Naive B cell (primary cell): ENCODE data around the gene FOXN3. TPM values are rescaled to one million over a fixed set of nuclear protein-coding genes. Genes with fewer than 3 reads are reported as not detected.
"Not testable (repeated sequence)": the region's sequence is repeated elsewhere in the genome, so short reads cannot be mapped to it uniquely, and the experiment has no call there.

Experiments used
- ATAC-seq, 2 donors: fragments of 150-1000 bp; cut with Tn5 transposase; 2 replicates each; pipeline ENCODE4 v1.10.0; 2021; ENCODE audit warnings: low read depth in 2 of 2, mild to moderate bottlenecking in 2 of 2, moderate library complexity in 2 of 2
- DNase-seq: peaks from one replicate; pipeline ENCODE4 v3.0.0; 2022
- H3K27ac Mint-ChIP-seq, 6 donors: one replicate each; pipeline ENCODE4 v1.8.0; 2020 to 2022; ENCODE audit warnings: mild to moderate bottlenecking in 6 of 6, mixed read lengths in 6 of 6, moderate library complexity in 5 of 6, inconsistent platforms in 2 of 6
- H3K27me3 Mint-ChIP-seq, 3 donors: one replicate each; pipeline ENCODE4 v1.8.0; 2021 to 2022; ENCODE audit warnings: mixed read lengths in 3 of 3, mild to moderate bottlenecking in 1 of 3
- H3K36me3 Mint-ChIP-seq, 2 donors: one replicate each; pipeline ENCODE4 v1.8.0; 2020 to 2022; ENCODE audit warnings: mixed read lengths in 2 of 2, inconsistent platforms in 1 of 2, mild to moderate bottlenecking in 1 of 2
- H3K4me1 Mint-ChIP-seq, 3 donors: one replicate each; pipeline ENCODE4 v1.8.0; 2020 to 2022; ENCODE audit warnings: mixed read lengths in 3 of 3, inconsistent platforms in 1 of 3, mild to moderate bottlenecking in 1 of 3, moderate library complexity in 1 of 3
- H3K4me3 Mint-ChIP-seq, 8 donors: one replicate each; pipeline ENCODE4 v1.8.0; 2020 to 2022; ENCODE audit warnings: mild to moderate bottlenecking in 8 of 8, mixed read lengths in 8 of 8, moderate library complexity in 8 of 8, inconsistent platforms in 2 of 8
- H3K9me3 Mint-ChIP-seq, 7 donors: one replicate each; pipeline ENCODE4 v1.8.0; 2020 to 2022; ENCODE audit warnings: mixed read lengths in 7 of 7, mild to moderate bottlenecking in 5 of 7, inconsistent platforms in 2 of 7, moderate library complexity in 1 of 7
- polyA plus RNA-seq, 6 donors: library from polyadenylated mRNA; unstranded; fragments of 300-500 nt; fragmentation: Illumina TruSeq; gene quantifications; one replicate each; pipeline ENCODE4 v1.2.3, GENCODE V29; 2021; ENCODE audit warnings: low read depth in 6 of 6

Gene FOXN3
- polyA plus RNA-seq, 6 donors from 2014 or later, result 47.8 to 77.5 (median 58.7) TPM

- H3K9me3 Mint-ChIP-seq, result no peaks in the 10 kb centered on the region
- ATAC-seq, result no peak
- peaks cover 33 to 51% (median 36%) of the 10 kb centered on the region in 3 donors for H3K4me1 Mint-ChIP-seq
- H3K27ac Mint-ChIP-seq, result peak overlapping the region in 1 of 6 donors; percentile 56
- no peak for DNase-seq
- no peaks in the 10 kb centered on the region for H3K27me3 Mint-ChIP-seq
- H3K36me3 Mint-ChIP-seq, result peaks cover 6 to 13% of the 10 kb centered on the region in 2 donors
- no peak overlapping the region for H3K4me3 Mint-ChIP-seq
These were observed 207.5 kb downstream of the FOXN3 start for GRCh38 chr14:89209558-89209957.

DNA sequence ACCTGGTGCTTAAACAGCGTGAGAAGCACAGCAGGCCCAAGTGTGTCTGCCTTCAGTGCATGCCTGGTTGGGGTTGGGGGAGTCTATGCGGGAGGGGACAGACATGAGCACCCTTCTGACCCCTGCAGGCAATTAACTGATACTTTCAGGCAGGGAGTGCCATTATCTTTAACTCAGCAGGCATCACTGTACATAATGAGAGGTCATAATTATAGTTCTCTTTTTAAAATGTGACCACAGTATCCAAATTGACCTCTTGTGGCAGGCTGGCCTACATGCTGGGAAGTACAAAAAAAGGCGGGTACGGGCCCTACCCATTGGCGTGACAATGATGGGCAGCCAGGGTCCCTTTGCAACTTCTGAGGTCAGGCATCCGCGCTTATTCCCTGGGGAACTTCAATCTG is 209.1 kb downstream of the FOXN3 start:
- DNase-seq (no peak), ATAC-seq (no peak)
- Mint-ChIP-seq H3K27me3 (no peaks in the 10 kb centered on the region), H3K9me3 (no peaks in the 10 kb centered on the region), H3K4me1 (peaks cover 44 to 61% (median 49%) of the 10 kb centered on the region in 3 donors), H3K4me3 (no peak overlapping the region), H3K27ac (peak overlapping the region in 4 of 6 donors; percentile 30 to 81 (median 41)), H3K36me3 (peaks cover 6 to 13% of the 10 kb centered on the region in 2 donors)

GRCh38 chr14:89206389-89207031 is 210.5 kb downstream of the FOXN3 start:
- Mint-ChIP-seq H3K27ac (peak overlapping the region in 2 of 6 donors; percentile 37 to 44), H3K27me3 (no peaks in the 10 kb centered on the region)

GRCh38 chr14:89205137-89205740 is 211.8 kb downstream of the FOXN3 start:
- ATAC-seq, result no peak
- Mint-ChIP-seq H3K9me3 (no peaks in the 10 kb centered on the region), H3K4me3 (no peak overlapping the region), H3K27ac (peak overlapping the region in 2 of 6 donors; percentile 16 to 87), H3K4me1 (peaks cover 46 to 59% (median 51%) of the 10 kb centered on the region in 3 donors), H3K36me3 (peaks cover 6 to 13% of the 10 kb centered on the region in 2 donors), H3K27me3 (no peaks in the 10 kb centered on the region)
- DNase-seq, result no peak

More at GRCh38 chr14:89206389-89207031, 210.5 kb downstream of the FOXN3 start:
- no peak overlapping the region for H3K4me3 Mint-ChIP-seq
- DNase-seq, result no peak
- ATAC-seq, result no peak
- H3K9me3 Mint-ChIP-seq, result no peaks in the 10 kb centered on the region
- H3K4me1 Mint-ChIP-seq, result peaks cover 50 to 64% (median 51%) of the 10 kb centered on the region in 3 donors
- peaks cover 6 to 13% of the 10 kb centered on the region in 2 donors for H3K36me3 Mint-ChIP-seq

DNA sequence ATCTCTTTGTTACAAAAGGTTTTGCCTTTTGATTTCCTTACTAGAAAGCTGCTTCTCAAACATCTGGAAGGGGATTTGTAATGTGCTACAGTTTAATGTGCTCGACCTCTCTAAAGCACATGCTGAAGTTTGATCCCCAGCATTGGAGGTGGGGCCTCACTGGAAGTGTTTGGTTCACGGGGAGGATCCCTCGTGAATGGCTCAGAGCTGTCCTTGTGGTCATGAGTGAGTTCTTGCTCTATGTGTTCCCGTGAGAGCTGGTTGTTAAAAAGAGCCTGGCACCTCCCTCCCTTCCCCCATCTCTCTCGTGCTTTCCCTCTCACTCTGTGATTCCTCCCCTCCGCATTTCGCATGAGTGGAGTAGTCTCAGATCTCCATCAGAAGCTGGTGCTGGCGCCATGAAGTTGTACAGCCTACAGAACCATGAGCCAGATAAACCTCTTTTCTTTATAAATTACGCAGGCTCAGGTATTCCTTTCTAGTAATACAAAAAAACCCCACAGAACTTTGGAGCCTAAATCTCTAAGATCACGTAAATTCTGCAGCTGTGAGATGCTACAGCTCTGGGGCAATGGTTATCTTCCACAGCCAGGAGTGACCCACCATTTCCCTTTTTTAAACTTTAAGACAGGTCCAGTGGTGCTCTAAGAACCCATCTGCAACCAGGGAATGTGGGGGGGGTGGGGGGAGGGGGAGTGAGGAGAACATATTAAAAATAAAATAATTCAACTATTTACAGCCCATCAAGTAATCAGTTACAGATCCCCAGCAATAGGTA is 214.4 kb downstream of the FOXN3 start:
- H3K4me3 Mint-ChIP-seq, result peak overlapping the region in 1 of 8 donors; percentile 42
- H3K27me3 Mint-ChIP-seq, result no peaks in the 10 kb centered on the region
- peak overlapping the region; percentile 24 to 75 (median 61) for H3K27ac Mint-ChIP-seq
- peaks cover 6 to 15% of the 10 kb centered on the region in 2 donors for H3K36me3 Mint-ChIP-seq
- peaks cover 39 to 58% (median 50%) of the 10 kb centered on the region in 3 donors for H3K4me1 Mint-ChIP-seq
- peaks cover 0 to 2% (median 0%) of the 10 kb centered on the region in 7 donors for H3K9me3 Mint-ChIP-seq
- no peak for DNase-seq
- no peak for ATAC-seq

DNA sequence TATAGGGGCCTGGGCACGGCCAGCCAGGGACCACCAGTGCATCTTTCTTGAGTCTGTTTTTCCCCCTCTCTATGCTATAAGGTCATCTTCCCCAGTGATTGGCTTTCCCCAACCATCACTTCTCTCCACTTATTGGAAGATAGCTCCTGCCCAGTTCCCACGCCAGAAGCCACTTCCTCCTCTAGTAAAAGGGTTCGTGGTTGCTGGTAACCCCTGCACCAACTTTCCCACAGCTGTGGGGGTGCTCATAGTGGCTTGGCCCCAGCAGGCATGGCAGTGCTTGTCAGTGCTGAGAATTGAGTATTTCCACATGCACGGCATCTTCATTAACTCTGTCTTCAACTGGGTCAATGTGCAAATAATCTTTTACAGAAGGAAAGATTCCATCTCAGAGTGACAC is 215.4 kb downstream of the FOXN3 start:
- Mint-ChIP-seq H3K27me3 (no peaks in the 10 kb centered on the region), H3K27ac (peak overlapping the region in 4 of 6 donors; percentile 52 to 75 (median 68)), H3K9me3 (peaks cover 0 to 3% (median 0%) of the 10 kb centered on the region in 7 donors), H3K4me3 (no peak overlapping the region), H3K4me1 (peaks cover 35 to 64% (median 52%) of the 10 kb centered on the region in 3 donors), H3K36me3 (peaks cover 6 to 18% of the 10 kb centered on the region in 2 donors)
- ATAC-seq, result no peak
- no peak for DNase-seq

GRCh38 chr14:89199357-89199756 is 217.7 kb downstream of the FOXN3 start:
- H3K27me3 Mint-ChIP-seq, DNase-seq, H3K9me3 Mint-ChIP-seq, ATAC-seq, H3K4me3 Mint-ChIP-seq: not testable (repeated sequence)
- peaks cover 0 to 16% of the 10 kb centered on the region in 2 donors for H3K36me3 Mint-ChIP-seq
- peak overlapping the region in 5 of 6 donors; percentile 3 to 85 (median 58) for H3K27ac Mint-ChIP-seq
- H3K4me1 Mint-ChIP-seq, result peaks cover 32 to 62% (median 54%) of the 10 kb centered on the region in 3 donors

DNA sequence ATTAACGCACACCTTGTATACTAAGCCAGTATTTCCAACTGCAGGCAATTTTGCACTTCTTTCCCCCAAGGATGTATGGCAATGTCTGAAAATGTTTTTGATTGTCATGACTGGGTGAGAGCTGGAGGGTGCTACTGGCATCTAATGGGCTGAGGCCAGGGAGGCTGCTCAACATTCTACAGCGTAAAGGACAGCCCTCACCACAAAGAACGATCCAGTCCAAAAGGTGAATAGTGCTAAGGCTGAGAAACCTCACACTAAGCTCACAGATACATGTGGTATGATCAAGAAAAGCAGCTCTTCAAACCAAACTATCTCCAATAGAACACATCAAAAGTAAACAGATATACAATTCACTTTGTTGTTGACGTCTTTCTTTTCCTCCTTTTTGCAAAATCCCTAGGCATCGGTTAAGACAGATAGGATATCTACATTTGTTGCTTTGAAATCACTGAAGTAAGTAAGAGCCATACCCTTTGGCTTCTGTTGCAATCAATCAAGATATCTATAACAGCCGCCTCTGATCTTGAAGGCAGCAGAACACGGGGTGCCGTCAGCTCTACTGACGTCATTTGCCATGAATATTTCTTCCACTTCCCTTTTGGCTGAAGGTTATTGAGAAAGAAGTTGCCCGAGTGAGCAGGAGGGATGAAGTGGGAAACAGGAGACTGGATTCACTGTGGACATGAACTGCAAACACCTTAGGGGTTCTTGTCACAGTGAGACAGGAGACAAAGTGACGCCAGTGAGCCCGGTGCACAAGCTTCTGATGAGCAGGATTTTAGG is 218.3 kb downstream of the FOXN3 start:
- H3K4me3 Mint-ChIP-seq, result no peak overlapping the region
- H3K4me1 Mint-ChIP-seq, result peaks cover 28 to 56% (median 48%) of the 10 kb centered on the region in 3 donors
- H3K9me3 Mint-ChIP-seq, result peaks cover 0 to 3% (median 0%) of the 10 kb centered on the region in 7 donors
- ATAC-seq, result no peak
- peak overlapping the region in 4 of 6 donors; percentile 4 to 85 (median 47) for H3K27ac Mint-ChIP-seq
- DNase-seq, result no peak
- no peaks in the 10 kb centered on the region for H3K27me3 Mint-ChIP-seq
- peaks cover 0 to 16% of the 10 kb centered on the region in 2 donors for H3K36me3 Mint-ChIP-seq

GRCh38 chr14:89197623-89198022 is 219.4 kb downstream of the FOXN3 start:
- peaks cover 0 to 16% of the 10 kb centered on the region in 2 donors for H3K36me3 Mint-ChIP-seq
- peak overlapping the region in 1 of 6 donors; percentile 71 for H3K27ac Mint-ChIP-seq
- ATAC-seq (no peak), DNase-seq (no peak)
- H3K27me3 Mint-ChIP-seq, result no peaks in the 10 kb centered on the region
- no peak overlapping the region for H3K4me3 Mint-ChIP-seq
- peaks cover 23 to 49% (median 39%) of the 10 kb centered on the region in 3 donors for H3K4me1 Mint-ChIP-seq
- peaks cover 0 to 3% (median 0%) of the 10 kb centered on the region in 7 donors for H3K9me3 Mint-ChIP-seq

GRCh38 chr14:89196545-89196944 is 220.5 kb downstream of the FOXN3 start:
- Mint-ChIP-seq H3K4me3 (no peak overlapping the region), H3K27me3 (no peaks in the 10 kb centered on the region), H3K9me3 (peaks cover 0 to 3% (median 0%) of the 10 kb centered on the region in 7 donors), H3K36me3 (peaks cover 0 to 16% of the 10 kb centered on the region in 2 donors), H3K4me1 (peaks cover 17 to 43% (median 28%) of the 10 kb centered on the region in 3 donors), H3K27ac (peak overlapping the region in 2 of 6 donors; percentile 42 to 61)
- ATAC-seq (no peak), DNase-seq (no peak)

- H3K36me3 Mint-ChIP-seq, result peaks cover 0 to 22% of the 10 kb centered on the region in 2 donors
These were observed 222.7 kb downstream of the FOXN3 start for GRCh38 chr14:89194376-89194775.

DNA sequence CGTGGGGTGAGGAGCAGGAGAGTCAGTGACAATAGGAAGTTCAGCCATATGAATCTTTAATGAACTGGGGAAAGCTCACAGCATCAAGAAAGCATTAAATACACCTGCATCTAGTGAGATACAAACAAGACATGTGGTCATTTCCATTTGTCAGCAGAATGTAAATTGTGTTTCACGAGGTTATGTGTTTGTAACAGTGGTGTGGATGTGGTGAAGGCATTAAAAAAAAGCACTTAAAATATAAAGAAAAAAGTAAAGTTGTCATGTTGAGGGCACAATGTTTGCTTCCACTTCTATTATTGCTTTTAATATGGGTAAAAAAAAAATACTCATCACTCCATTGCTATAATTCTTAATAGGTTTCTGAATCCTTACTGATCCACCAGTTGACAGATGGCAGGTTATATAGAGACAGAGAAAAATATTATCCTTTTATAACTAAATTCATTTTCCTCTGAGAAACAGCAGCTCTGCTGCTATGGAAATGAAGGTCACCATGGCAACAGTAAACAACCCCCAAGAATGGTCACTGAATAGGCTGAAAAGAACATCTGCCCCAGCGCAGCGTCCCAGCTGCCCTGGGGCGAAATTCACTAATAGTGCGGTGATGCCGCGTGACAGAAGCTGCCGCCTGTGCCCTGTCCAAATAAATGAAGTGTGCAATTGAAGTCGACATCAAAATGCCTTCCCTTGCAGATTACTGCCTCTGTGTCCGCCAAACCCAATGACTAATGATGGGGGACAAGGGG is 226.1 kb downstream of the FOXN3 start:
- Mint-ChIP-seq H3K9me3 (peaks cover 0 to 1% (median 0%) of the 10 kb centered on the region in 7 donors), H3K4me1 (peaks cover 29 to 43% (median 33%) of the 10 kb centered on the region in 3 donors), H3K27me3 (no peaks in the 10 kb centered on the region), H3K27ac (peak overlapping the region in 4 of 6 donors; percentile 46 to 81 (median 72)), H3K36me3 (peaks cover 0 to 20% of the 10 kb centered on the region in 2 donors), H3K4me3 (no peak overlapping the region)
- DNase-seq, result no peak
- no peak for ATAC-seq

More at GRCh38 chr14:89194376-89194775, 222.7 kb downstream of the FOXN3 start:
- DNase-seq (no peak), ATAC-seq (no peak)
- Mint-ChIP-seq H3K4me1 (peaks cover 18 to 34% (median 24%) of the 10 kb centered on the region in 3 donors), H3K27me3 (no peaks in the 10 kb centered on the region), H3K4me3 (no peak overlapping the region), H3K9me3 (peaks cover 0 to 3% (median 0%) of the 10 kb centered on the region in 7 donors), H3K27ac (peak overlapping the region in 3 of 6 donors; percentile 22 to 44 (median 40))
